GM19023 (cell line): ENCODE data around the gene CYGB.
"Not testable (repeated sequence)": the region's sequence is repeated elsewhere in the genome, so short reads cannot be mapped to it uniquely, and the experiment has no call there.

ENCODE experiments used
- ATAC-seq: cut with Tn5 transposase; IDR thresholded peaks from one replicate; pipeline ENCODE4 v1.9.1; 2021; ENCODE audit warnings: mild to moderate bottlenecking, moderate library complexity; ENCODE audit not compliant: unreplicated experiment

Gene CYGB

GRCh38 chr17:76567634-76568432, 30.3 kb upstream of the CYGB start:
- no peak for ATAC-seq

DNA sequence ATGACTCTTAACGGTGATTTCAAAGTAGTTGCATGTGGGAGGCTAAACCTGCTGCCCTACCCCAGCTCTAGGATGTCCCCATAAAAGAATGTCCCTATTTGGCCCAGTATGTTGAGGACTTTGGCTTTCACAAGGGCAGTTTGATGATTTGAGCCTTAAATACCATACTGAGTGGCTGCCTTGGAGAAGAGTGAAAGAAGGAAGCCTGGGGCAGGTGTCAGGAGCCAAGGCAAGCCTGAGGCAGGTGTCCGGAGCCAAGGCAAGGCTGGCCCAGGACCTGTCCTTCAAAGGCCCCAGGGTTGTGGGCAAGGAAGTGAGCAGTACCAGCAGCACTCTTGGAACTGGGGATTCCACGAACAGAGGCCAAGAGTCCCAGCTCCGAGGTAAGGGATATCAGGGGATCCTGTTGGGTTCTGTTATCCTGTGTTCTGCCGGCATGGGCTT, 29.5 kb upstream of the CYGB start:
- no peak for ATAC-seq

DNA sequence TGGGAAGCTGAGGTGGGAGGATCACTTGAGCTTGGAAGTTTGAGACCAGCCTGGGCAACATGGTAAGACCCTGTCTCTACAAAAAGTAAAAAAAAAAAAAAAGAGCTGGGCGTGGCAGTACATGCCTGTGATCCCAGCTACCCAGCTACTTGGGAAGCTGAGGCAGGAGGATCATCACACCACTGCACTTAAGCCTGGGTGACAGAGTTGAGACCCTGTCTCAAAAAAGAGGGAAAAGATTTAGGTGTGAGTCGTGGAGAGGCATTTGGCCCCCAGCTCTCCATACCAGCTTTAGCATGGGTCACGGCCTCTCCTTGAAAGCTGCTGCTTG, 29.1 kb upstream of the CYGB start:
- ATAC-seq, result no peak

- ATAC-seq, result no peak
Measured at GRCh38 chr17:76565728-76566612, 28.5 kb upstream of the CYGB start.

DNA sequence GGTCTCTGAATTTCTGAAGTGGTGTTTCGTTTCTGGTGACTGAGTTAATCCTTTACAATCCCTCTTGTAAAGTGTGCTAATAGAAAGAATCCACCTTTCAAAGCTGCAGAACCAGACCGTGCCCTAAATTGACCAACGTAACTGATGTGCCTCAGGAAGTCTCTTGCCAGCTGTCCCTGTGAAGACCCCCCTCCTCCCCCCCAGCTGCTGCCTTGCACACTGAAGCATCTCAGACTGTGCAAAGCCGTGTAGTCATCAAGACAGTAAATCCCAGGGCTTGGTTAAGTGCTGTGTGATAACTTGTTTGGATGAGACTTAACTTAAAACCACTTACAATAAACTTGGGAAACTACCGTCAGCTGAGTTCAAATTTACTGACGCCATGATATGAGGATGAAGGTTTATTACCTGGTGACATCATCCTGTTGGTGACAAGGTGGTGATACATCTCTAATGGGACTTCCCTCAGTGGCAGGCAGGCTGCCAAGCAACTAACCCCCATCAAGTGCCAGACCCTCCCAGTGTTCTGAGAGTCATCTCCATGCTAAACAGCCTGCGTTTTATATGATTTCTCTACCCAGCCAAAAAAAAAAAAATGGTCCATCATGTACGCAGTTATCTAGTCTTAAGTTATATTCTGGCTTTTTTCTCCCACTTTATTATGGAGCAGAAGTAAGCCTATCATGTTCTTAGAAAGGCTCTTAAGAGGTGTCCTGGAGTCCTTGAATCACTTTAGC, 27.6 kb upstream of the CYGB start:
- ATAC-seq, result not testable (repeated sequence)

- not testable (repeated sequence) for ATAC-seq
Measured at GRCh38 chr17:76563359-76563758, 25.9 kb upstream of the CYGB start.

DNA sequence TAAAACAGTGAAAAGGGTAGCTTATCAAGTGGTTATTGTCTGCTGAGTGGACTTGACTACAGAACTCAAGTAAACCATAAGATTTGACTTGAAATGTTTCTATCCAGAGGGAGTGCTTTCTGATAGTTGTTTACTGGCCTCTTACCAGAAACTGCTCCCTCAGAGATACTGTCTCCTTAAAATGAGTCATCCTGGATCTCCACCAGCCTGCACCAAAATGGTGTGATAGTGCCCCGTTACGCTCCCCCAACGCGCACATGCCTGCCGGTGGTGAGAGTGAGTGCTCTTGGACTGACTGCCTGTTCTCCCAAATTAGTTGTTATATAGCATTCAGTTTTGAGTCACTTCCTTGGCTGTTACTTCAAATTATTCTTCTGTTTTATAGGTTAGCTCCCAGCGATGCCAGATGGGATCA, 25.2 kb upstream of the CYGB start:
- no peak for ATAC-seq

GRCh38 chr17:76561799-76562268, 24.3 kb upstream of the CYGB start:
- ATAC-seq, result no peak

DNA sequence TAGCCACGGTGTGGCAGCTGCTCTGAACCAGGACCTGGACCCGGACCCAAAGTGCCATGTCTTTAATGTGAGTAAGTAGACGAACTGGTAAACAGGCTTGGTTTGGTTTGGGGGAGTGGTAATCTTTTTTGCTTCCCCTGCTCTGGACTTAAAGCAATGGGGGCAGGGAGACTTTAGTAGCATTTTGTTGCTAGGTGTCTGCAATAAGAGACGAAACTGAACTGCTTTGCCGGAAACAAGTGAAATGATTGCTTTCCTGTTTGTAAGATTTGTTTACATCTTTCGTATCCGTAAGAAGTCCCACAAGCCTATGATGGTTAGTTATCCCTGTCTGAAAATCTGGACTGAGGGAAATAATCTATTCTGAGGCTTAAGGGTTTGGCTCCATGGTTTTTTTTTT, 23.8 kb upstream of the CYGB start:
- ATAC-seq, result no peak

DNA sequence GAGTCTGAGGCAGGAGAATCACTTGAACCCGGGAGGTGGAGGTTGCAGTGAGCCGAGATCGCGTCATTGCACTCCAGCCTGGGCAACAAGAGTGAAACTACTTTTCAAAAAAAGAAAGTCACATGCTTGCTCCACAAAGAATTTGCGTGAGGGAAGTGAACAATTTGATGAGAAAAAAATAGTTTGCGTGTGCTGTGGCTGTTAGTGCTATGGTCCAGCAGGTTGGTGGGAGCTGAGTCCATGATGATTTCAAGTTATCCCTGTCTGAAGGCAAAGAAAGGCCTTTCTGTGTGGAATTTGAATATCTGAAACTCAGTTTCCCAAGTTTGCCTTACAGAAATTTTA, 23.3 kb upstream of the CYGB start:
- no peak for ATAC-seq

DNA sequence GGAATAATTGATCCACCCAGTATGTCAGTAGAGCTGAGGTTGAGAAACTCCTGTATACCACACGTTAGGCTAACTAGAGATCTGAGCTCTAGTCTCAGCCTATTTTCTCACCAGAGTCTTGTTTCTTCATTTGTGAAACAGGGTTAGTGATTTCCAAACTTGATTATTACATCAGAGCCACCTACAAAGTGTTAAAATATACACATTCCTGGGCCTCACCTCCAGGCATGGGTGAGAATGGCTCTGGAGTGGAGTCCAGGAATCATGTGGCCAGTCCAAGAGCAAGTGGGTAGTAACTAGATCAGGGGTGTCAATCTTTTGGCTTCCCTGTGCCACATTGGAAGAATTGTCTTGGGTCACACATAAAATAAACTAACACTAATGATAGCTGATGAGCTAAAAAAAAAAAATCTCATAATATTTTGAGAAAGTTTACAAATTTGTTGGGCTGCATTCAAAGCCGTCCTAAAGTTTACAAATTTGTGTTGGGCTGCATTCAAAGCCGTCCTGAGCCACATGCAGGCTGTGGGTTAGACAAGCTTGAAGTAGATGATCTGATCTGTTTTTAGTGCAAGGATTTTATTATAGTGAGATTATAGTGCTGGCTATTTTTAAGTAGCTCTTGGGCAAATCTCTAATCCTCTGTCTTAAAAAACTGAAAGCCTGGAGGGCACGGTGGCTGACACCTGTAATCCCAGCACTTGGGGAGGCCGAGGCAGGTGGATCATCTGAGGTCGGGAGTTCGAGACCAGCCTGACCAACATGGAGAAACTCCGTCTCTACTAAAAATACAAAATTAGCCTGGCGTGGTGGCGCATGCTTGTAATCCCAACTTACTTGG, 22.7 kb upstream of the CYGB start:
- no peak for ATAC-seq

DNA sequence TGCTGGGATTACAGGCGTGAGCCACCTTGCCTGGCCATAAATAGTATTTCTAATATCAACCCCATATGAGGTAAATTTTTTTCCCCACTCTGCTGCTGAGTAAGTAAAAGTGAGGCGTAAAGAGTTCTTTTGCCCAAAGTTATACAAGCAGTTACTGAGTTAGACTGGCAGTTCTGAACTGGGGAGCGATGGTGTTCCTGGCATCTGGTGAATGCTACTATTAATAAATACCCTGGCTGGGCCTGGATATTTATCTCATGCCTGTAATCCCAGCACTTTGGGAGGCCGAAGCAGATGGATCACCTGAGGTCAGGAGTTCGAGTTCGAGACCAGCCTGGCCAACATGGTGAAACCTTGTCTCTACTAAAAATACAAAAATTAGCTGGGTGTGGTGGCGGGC, 22.0 kb upstream of the CYGB start:
- ATAC-seq, result not testable (repeated sequence)

- ATAC-seq, result no peak
Measured at GRCh38 chr17:76558198-76559095, 20.9 kb upstream of the CYGB start.

- peak; percentile 83 for ATAC-seq
Measured at GRCh38 chr17:76557368-76558197, 20.1 kb upstream of the CYGB start.

- ATAC-seq, result no peak
Measured at GRCh38 chr17:76556765-76557367, 19.4 kb upstream of the CYGB start.

- no peak for ATAC-seq
Measured at GRCh38 chr17:76554131-76554530, 16.6 kb upstream of the CYGB start.

DNA sequence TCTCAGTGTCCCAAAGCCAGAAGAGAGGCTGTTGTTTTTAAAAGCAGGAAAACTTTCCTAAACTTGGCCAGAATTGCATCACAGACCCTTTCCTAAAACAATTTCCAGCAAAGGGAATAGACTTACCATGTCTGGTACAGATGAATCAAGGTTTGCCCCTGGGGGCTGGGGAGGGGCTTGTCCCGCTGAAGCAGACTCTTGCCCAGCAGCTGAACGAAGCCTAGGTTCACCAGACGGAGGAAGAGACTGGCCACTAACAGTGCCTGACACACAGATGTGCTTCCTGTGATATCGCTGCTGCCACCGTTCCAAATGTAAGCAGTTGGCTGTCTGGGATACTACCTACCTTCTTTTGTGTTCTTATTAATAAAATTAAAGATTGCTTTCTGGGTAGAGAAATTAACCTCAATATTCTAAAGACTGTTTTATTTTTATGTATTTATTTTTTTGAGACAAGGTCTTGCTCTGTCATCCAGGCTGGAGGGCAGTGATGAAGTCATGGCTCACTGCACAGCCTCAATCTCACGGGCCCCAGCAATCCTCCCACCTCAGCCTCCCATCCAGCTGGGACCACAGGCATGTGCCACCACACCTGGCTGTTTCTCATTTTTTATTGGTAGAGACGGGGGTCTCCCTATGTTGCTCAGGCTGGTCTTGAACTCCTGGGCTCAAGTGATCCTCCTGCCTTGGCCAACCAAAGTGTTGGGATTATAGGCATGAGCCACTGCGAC, 15.8 kb upstream of the CYGB start:
- no peak for ATAC-seq

DNA sequence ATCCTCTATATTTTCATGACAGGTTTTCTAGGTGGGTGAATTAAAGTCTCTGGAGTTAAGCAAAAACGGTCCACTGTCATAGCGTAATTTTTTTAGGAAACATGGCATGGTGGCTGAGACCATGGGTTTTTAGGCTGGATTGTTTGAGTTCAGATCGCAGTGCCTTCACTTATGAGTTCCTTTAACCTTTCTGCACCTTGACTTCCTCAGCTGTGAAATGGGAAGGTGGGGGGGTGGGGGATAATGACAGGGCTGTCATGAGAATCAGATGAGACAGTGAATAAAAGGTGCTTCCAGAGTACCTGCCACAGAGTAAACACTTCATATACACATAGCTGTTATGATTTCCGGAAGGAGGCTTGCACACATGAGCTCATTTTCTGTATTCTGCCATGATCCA, 14.2 kb upstream of the CYGB start:
- ATAC-seq, result no peak
